ENCODE results near the gene DCP1A.
"Not testable (repeated sequence)": the region's sequence is repeated elsewhere in the genome, so short reads cannot be mapped to it uniquely, and the experiment has no call there.

Gene DCP1A

DNA sequence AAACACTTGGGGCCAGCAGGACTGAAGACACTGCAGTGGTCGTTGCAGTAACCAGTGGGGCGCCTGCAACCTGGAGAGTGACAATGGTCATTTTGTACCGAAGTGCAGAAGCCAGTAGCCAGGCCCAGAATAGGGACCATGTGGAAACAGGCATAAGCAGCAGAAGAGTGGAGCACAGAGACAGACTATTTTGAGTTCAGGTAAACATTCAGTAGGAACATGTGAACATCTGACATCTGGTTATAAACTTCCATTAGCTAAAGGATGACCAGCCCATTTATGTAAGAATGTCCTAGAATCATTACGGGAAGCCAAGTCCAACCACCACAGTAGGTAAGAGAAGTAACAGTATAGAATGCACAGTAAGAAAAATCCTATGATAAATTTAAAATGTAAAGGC is 59.1 kb downstream of the DCP1A start:
- no peak overlapping the region for H3K4me3 ChIP-seq (ENCODE audit: low read length)
- H3K36me3 ChIP-seq (ENCODE audit: control insufficient read depth, low read depth, low read length): peaks cover 7% of the 10 kb centered on the region
- H3K9ac ChIP-seq (ENCODE audit: low read length): no peak overlapping the region
- no peaks in the 10 kb centered on the region for H3K9me3 ChIP-seq (ENCODE audit: control insufficient read depth, low read depth, low read length)
- H3K27ac ChIP-seq (ENCODE audit: low read length): no peak overlapping the region
- H3K4me1 ChIP-seq (ENCODE audit: control insufficient read depth, low read depth, low read length): peaks cover 32% of the 10 kb centered on the region
- no peaks in the 10 kb centered on the region for H3K27me3 ChIP-seq (ENCODE audit: control insufficient read depth, insufficient read depth, low read length)

DNA sequence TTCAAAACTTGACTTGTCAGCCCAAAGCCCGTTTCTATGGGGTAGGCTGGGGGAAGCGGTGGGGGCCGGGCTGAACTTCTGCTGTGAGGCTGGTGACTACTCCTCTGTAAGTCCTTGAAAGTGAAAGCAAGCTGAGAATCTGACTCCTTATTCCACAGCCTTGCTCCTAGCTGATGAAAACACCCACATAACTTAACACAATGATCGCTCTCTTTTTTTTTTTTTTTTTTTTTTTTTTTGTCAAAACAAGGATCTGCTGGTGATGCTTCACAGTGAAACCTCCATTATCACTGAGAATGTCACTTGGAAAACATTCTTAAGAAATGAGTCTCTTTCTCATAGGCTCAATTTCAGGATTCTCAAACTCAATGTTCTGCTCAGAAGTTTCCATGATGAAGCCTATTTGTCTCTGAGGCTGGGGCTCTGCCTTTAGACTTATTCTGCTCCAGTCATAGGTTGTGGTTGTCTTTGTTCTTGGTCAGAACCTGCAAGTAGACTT is 60.2 kb downstream of the DCP1A start:
- Histone ChIP-seq H3K9me3 (ENCODE audit: control insufficient read depth, low read depth, low read length) (no peaks in the 10 kb centered on the region), H3K36me3 (ENCODE audit: control insufficient read depth, low read depth, low read length) (peaks cover 4% of the 10 kb centered on the region), H3K27me3 (ENCODE audit: control insufficient read depth, insufficient read depth, low read length) (no peaks in the 10 kb centered on the region), H3K9ac (ENCODE audit: low read length) (peak overlapping the region; percentile 38), H3K4me3 (ENCODE audit: low read length) (peak overlapping the region; percentile 48), H3K4me1 (ENCODE audit: control insufficient read depth, low read depth, low read length) (peaks cover 32% of the 10 kb centered on the region), H3K27ac (ENCODE audit: low read length) (peak overlapping the region; percentile 60)

DNA sequence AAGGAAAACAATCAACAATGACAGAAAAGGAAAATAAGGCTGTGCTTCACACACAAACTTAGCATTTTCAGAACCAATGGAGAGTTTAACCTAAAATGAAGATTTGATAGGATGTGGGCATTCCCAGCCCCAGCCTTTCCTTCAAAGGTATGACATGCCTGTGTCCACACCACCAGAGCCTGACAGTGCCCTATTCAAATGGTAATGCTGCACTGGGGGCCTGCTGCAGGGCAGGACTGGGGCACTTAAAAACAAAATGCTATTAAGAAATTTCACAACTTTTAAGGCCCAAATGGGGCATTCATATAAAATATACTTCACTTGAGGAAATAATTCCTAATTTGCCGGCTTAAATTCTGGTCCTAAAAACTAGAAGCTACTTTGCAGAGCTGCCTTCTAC is 60.6 kb downstream of the DCP1A start:
- H3K4me3 ChIP-seq (ENCODE audit: low read length): peak overlapping the region; percentile 48
- H3K27ac ChIP-seq (ENCODE audit: low read length): no peak overlapping the region
- H3K27me3 ChIP-seq (ENCODE audit: control insufficient read depth, insufficient read depth, low read length): no peaks in the 10 kb centered on the region
- peaks cover 32% of the 10 kb centered on the region for H3K4me1 ChIP-seq (ENCODE audit: control insufficient read depth, low read depth, low read length)
- peak overlapping the region; percentile 38 for H3K9ac ChIP-seq (ENCODE audit: low read length)
- H3K9me3 ChIP-seq (ENCODE audit: control insufficient read depth, low read depth, low read length): no peaks in the 10 kb centered on the region
- no peaks in the 10 kb centered on the region for H3K36me3 ChIP-seq (ENCODE audit: control insufficient read depth, low read depth, low read length)

DNA sequence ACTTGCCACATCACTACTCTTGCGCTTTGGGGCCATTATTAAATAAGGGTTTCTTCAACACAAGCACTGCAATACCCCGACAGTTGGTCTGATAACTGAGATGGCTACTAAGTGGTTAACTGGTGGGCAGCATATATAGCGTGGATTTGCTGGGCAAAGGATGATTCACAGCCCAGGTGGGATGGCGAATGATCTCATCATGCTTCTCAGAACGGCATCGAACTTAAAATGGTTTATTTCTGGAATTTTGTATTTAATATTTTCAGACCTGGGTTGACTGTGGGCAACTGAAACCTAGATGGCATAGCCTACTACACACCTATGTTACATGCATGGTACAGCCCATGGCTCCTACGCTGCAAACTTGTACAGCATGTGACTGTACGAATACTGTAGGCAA is 64.8 kb downstream of the DCP1A start:
- H3K27me3 ChIP-seq (ENCODE audit: control insufficient read depth, insufficient read depth, low read length): no peaks in the 10 kb centered on the region
- H3K27ac ChIP-seq (ENCODE audit: low read length): no peak overlapping the region
- no peaks in the 10 kb centered on the region for H3K36me3 ChIP-seq (ENCODE audit: control insufficient read depth, low read depth, low read length)
- no peak overlapping the region for H3K9ac ChIP-seq (ENCODE audit: low read length)
- H3K9me3 ChIP-seq (ENCODE audit: control insufficient read depth, low read depth, low read length): no peaks in the 10 kb centered on the region
- H3K4me3 ChIP-seq (ENCODE audit: low read length): no peak overlapping the region
- peaks cover 27% of the 10 kb centered on the region for H3K4me1 ChIP-seq (ENCODE audit: control insufficient read depth, low read depth, low read length)

DNA sequence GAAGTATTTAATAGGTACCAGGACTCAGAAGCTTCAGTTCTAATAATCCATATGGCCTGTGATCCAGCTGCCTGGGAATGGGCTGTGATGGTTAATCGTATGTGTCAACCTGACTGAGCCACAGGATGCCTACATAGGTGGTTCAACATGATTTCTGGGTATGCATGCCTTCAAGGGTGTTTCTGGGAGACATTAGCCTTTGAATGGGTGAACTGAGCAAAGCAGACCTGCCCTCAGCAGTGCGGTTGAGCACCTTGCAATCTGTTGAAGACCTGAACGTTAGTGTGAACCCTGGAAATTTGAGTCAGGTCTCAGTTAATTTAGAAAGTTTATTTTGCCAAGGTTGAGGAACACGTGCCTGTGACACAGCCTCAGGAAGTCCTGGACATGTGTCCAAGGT is 68.7 kb downstream of the DCP1A start:
- H3K27me3 ChIP-seq (ENCODE audit: control insufficient read depth, insufficient read depth, low read length): no peaks in the 10 kb centered on the region
- H3K4me1 ChIP-seq (ENCODE audit: control insufficient read depth, low read depth, low read length): peaks cover 13% of the 10 kb centered on the region
- H3K9me3 ChIP-seq (ENCODE audit: control insufficient read depth, low read depth, low read length): no peaks in the 10 kb centered on the region
- no peak overlapping the region for H3K9ac ChIP-seq (ENCODE audit: low read length)
- H3K36me3 ChIP-seq (ENCODE audit: control insufficient read depth, low read depth, low read length): no peaks in the 10 kb centered on the region
- H3K4me3 ChIP-seq (ENCODE audit: low read length): no peak overlapping the region
- H3K27ac ChIP-seq (ENCODE audit: low read length): no peak overlapping the region

DNA sequence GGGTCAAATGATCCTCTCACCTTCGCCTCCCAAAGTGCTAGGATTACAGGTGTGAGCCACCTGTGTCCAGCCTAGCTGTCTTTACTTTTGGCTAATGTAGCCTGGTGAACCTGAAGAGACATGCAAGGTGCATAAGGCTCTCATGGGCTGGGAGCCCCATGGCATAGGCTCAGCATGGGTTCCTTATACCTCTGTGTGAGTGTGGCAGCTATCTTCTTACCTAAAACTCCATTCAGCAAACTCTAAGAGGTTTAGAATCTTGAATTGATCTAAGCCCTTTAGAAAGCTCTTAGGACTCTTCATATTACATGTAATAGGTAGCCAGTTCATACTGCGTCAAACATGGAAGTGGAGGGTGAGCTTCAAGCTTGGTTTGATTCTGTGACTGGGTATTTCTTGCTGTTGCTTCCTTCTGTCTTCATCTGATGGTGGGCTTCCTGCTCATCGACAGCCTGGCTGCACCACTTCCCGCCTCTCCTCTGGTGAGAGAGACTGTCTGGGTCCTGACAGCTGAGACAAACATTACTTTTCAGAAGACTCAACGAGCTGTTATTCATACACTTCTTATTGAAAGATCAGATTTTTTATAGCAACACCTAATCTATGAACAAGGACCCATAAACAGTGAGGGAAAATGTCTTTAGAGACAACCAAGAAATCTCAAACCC is 72.3 kb downstream of the DCP1A start:
- Histone ChIP-seq H3K9ac (ENCODE audit: low read length) (no peak overlapping the region), H3K27me3 (ENCODE audit: control insufficient read depth, insufficient read depth, low read length) (no peaks in the 10 kb centered on the region), H3K4me1 (ENCODE audit: control insufficient read depth, low read depth, low read length) (peaks cover 17% of the 10 kb centered on the region), H3K9me3 (ENCODE audit: control insufficient read depth, low read depth, low read length) (no peaks in the 10 kb centered on the region), H3K27ac (ENCODE audit: low read length) (no peak overlapping the region), H3K36me3 (ENCODE audit: control insufficient read depth, low read depth, low read length) (no peaks in the 10 kb centered on the region), H3K4me3 (ENCODE audit: low read length) (no peak overlapping the region)

DNA sequence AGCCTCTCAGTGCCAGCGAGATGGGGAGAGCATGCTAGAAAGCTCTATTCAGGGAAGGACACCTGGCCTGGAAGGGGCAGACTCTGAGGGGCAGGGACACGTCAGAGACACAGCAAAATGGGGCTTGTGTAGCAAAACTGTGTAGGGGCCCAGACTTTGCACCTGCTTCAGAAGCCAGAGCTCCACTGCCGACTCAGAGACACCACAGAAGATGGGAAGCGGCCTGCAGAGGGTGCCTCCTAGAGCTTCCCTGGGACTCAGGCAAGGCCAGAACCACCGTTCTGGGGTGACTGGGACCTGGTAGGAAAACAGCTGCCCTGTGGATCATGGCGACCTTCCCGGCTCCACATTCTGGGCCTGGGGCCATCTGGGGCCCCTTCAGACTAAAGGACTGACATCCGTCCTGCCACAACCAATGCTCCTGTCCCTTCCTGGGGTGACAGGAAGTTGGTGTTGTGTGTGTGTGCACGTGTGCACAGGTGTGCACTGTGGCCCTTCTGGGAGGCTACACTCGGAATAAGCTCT is 74.1 kb downstream of the DCP1A start:
- Histone ChIP-seq H3K36me3 (ENCODE audit: control insufficient read depth, low read depth, low read length) (no peaks in the 10 kb centered on the region), H3K4me1 (ENCODE audit: control insufficient read depth, low read depth, low read length) (peaks cover 18% of the 10 kb centered on the region)

DNA sequence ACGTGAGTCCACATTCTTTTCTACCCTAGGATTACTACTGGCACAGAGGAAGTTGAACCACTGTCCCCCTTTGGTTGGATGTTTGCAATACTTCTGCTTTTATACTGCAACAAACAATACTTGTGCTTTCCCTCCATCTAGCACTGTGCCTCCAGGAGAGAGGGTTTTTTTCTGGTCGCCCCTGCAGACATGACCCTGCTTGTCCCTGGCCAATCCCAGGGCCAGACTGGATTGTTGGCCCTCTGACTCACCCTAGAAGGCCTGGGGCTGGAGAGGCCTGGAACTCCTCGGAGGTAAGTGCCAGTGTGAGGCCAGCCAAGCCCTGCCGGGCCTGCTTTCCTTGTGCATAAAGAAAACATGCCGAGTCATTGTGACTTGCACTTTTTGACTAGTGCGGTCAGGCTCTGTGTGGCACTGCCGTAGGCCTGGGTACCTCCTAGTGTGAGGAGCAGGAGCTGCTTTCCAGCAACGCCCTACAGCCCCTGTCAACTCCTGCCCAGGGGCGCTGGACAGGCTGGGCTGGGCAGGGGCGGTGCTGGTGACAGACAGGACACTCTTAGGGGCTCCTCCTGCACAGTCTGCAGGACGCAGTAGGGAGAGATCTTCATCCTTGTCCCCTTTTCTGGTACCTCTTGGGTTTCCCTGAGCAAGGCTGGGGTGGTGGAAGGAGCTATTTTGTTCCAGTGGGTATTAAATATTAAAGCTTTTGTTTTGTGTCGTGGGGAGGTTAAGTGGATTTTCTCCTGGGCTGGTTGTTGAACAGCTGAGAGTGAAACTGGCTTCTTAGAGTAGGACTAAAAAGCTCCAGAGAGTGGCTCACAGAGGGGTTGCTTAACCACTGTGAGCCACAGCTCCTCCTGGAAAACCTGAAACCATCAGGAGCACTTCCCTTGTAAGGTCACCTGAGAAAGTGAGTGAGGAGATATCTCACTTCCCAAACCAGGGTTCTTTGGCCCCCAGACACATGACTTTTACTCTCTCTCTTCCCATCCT is 77.2 kb downstream of the DCP1A start:
- H3K27ac ChIP-seq (ENCODE audit: low read length): peak overlapping the region; percentile 76

More for the DNA sequence above, 74.1 kb downstream of the DCP1A start:
- no peaks in the 10 kb centered on the region for H3K9me3 ChIP-seq (ENCODE audit: control insufficient read depth, low read depth, low read length)
- H3K27ac ChIP-seq (ENCODE audit: low read length): no peak overlapping the region
- no peak overlapping the region for H3K9ac ChIP-seq (ENCODE audit: low read length)
- no peaks in the 10 kb centered on the region for H3K27me3 ChIP-seq (ENCODE audit: control insufficient read depth, insufficient read depth, low read length)
- no peak overlapping the region for H3K4me3 ChIP-seq (ENCODE audit: low read length)

DNA sequence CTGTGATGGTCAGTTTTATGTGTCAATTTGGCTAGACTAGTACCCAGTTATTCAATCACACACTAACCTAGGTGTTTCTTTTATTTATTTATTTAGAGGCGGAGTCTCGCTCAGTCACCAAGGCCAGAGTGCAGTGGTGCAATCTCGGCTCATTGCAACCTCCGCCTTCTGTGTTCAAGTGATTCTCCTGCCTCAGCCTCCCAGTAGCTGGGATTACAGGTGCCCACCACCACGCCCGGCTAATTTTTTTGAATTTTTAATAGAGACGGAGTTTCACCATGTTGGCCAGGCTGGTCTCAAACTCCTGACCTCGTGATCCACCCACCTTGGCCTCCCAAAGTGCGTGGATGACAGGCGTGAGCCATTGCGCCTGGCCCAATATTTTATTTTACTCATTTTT is 78.2 kb downstream of the DCP1A start:
- not testable (repeated sequence) for H3K36me3 ChIP-seq (ENCODE audit: control insufficient read depth, low read depth, low read length); H3K27me3 ChIP-seq (ENCODE audit: control insufficient read depth, insufficient read depth, low read length); H3K4me3 ChIP-seq (ENCODE audit: low read length); H3K9ac ChIP-seq (ENCODE audit: low read length); H3K27ac ChIP-seq (ENCODE audit: low read length); H3K9me3 ChIP-seq (ENCODE audit: control insufficient read depth, low read depth, low read length)
- peaks cover 22% of the 10 kb centered on the region for H3K4me1 ChIP-seq (ENCODE audit: control insufficient read depth, low read depth, low read length)

More for the DNA sequence above, 77.2 kb downstream of the DCP1A start:
- Histone ChIP-seq H3K36me3 (ENCODE audit: control insufficient read depth, low read depth, low read length) (no peaks in the 10 kb centered on the region), H3K9me3 (ENCODE audit: control insufficient read depth, low read depth, low read length) (no peaks in the 10 kb centered on the region), H3K9ac (ENCODE audit: low read length) (peak overlapping the region; percentile 51), H3K4me3 (ENCODE audit: low read length) (no peak overlapping the region), H3K27me3 (ENCODE audit: control insufficient read depth, insufficient read depth, low read length) (no peaks in the 10 kb centered on the region), H3K4me1 (ENCODE audit: control insufficient read depth, low read depth, low read length) (peaks cover 19% of the 10 kb centered on the region)

DNA sequence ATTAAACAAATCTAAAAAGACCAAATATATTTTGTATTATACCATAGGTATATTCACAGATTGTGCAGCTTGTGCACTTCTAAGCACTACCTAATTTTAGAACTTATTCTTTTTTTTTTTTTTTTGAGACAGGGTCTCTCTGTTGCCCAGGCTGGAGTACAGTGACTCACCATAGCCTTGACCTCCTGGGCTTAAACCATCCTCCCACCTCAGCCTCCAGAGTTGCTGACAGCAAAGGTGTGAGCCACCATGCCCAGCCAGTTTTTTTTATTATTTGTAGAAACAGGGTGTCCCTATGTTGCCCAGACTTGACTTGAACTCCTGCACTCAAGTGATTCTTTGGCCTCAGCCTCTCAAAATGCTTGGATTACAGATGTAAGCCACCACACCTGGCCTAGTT is 79.6 kb downstream of the DCP1A start:
- no peaks in the 10 kb centered on the region for H3K9me3 ChIP-seq (ENCODE audit: control insufficient read depth, low read depth, low read length)
- H3K4me1 ChIP-seq (ENCODE audit: control insufficient read depth, low read depth, low read length): peaks cover 22% of the 10 kb centered on the region
- no peak overlapping the region for H3K27ac ChIP-seq (ENCODE audit: low read length)
- H3K36me3 ChIP-seq (ENCODE audit: control insufficient read depth, low read depth, low read length): no peaks in the 10 kb centered on the region
- H3K27me3 ChIP-seq (ENCODE audit: control insufficient read depth, insufficient read depth, low read length): no peaks in the 10 kb centered on the region
- no peak overlapping the region for H3K9ac ChIP-seq (ENCODE audit: low read length)
- H3K4me3 ChIP-seq (ENCODE audit: low read length): no peak overlapping the region

DNA sequence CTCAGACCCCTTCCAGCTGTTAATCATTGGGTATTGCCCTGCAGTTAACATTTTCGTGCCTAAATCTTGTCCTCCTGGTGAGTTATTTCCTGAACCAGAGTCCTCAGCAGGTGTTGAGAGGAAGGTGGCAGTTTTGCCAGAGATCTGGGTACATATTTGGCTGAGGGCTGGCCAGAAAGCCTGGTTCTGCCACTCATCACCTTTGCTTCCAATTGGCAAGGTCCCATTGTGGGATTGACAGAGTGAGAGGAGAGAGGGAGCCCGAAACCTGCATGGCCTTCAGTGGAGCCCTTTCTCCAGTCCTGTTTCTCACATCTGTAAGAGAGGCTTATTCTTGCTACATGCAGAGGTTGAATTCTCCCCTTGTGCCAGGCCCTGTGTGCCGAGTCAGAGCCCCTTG is 82.6 kb downstream of the DCP1A start:
- peaks cover 18% of the 10 kb centered on the region for H3K4me1 ChIP-seq (ENCODE audit: control insufficient read depth, low read depth, low read length)
- no peak overlapping the region for H3K4me3 ChIP-seq (ENCODE audit: low read length)
- no peaks in the 10 kb centered on the region for H3K36me3 ChIP-seq (ENCODE audit: control insufficient read depth, low read depth, low read length)
- no peak overlapping the region for H3K9ac ChIP-seq (ENCODE audit: low read length)
- no peak overlapping the region for H3K27ac ChIP-seq (ENCODE audit: low read length)
- H3K9me3 ChIP-seq (ENCODE audit: control insufficient read depth, low read depth, low read length): no peaks in the 10 kb centered on the region
- H3K27me3 ChIP-seq (ENCODE audit: control insufficient read depth, insufficient read depth, low read length): no peaks in the 10 kb centered on the region

Measured in iPS-18a (cell line).